Measurements from ENCODE around the gene KIAA1217.
A peak's percentile ranks its signal among the peaks of the same experiment; 100 is the strongest.

Gene KIAA1217

GRCh38 chr10:24209946-24210491 is 1.1 kb downstream of the KIAA1217 start:
- DNase-seq: no peak

- DNase-seq: no peak
These were observed 1.6 kb downstream of the KIAA1217 start for GRCh38 chr10:24210501-24210900.

- no peak for DNase-seq
These were observed 4.3 kb downstream of the KIAA1217 start for GRCh38 chr10:24213266-24213665.

GRCh38 chr10:24213881-24214280 is 4.9 kb downstream of the KIAA1217 start:
- DNase-seq: no peak

- no peak for DNase-seq
These were observed 5.8 kb downstream of the KIAA1217 start for GRCh38 chr10:24214762-24215161.

GRCh38 chr10:24215196-24215595 is 6.3 kb downstream of the KIAA1217 start:
- no peak for DNase-seq

- DNase-seq: peak; percentile 63
These were observed 6.7 kb downstream of the KIAA1217 start for GRCh38 chr10:24215603-24216002.

- DNase-seq: no peak
These were observed 11.0 kb downstream of the KIAA1217 start for GRCh38 chr10:24219963-24220362.

GRCh38 chr10:24223341-24223740 is 14.4 kb downstream of the KIAA1217 start:
- DNase-seq: no peak

- DNase-seq: no peak
These were observed 15.0 kb downstream of the KIAA1217 start for GRCh38 chr10:24223953-24224352.

GRCh38 chr10:24228642-24229041 is 19.7 kb downstream of the KIAA1217 start:
- DNase-seq: no peak

GRCh38 chr10:24229909-24230308 is 21.0 kb downstream of the KIAA1217 start:
- no peak for DNase-seq

GRCh38 chr10:24231200-24231599 is 22.3 kb downstream of the KIAA1217 start:
- DNase-seq: no peak

GRCh38 chr10:24234784-24235183 is 25.8 kb downstream of the KIAA1217 start:
- no peak for DNase-seq

- DNase-seq: no peak
These were observed 26.5 kb downstream of the KIAA1217 start for GRCh38 chr10:24235471-24235870.

GRCh38 chr10:24237801-24238395 is 29.0 kb downstream of the KIAA1217 start:
- DNase-seq: no peak

- no peak for DNase-seq
These were observed 29.7 kb downstream of the KIAA1217 start for GRCh38 chr10:24238519-24239247.

- no peak for DNase-seq
These were observed 30.5 kb downstream of the KIAA1217 start for GRCh38 chr10:24239289-24240040.

- DNase-seq: no peak
These were observed 31.3 kb downstream of the KIAA1217 start for GRCh38 chr10:24240041-24240751.

- no peak for DNase-seq
These were observed 32.6 kb downstream of the KIAA1217 start for GRCh38 chr10:24241536-24242040.

GRCh38 chr10:24242562-24242961 is 33.6 kb downstream of the KIAA1217 start:
- no peak for DNase-seq

- no peak for DNase-seq
These were observed 37.4 kb downstream of the KIAA1217 start for GRCh38 chr10:24246365-24246764.

- DNase-seq: no peak
These were observed 38.9 kb downstream of the KIAA1217 start for GRCh38 chr10:24247841-24248240.

Data from DMS153 (cell line).